ENCODE results near the gene GRK5.

Gene GRK5

GRCh38 chr10:119399466-119399865 lies 192.1 kb downstream of the GRK5 start:
- H3K79me2 ChIP-seq (ENCODE audit: insufficient read depth, low read length), result no peaks in the 10 kb centered on the region
- H2AFZ ChIP-seq (ENCODE audit: low read length), result no peak overlapping the region
- H3K27me3 ChIP-seq (ENCODE audit: insufficient read depth, low read length, poor library complexity, severe bottlenecking), result no peaks in the 10 kb centered on the region
- no peak for TF ChIP-seq CTCF (conservative IDR thresholded peaks at IDR 0.05; ENCODE audit: low read length)
- peaks cover 27% of the 10 kb centered on the region for H3K4me1 ChIP-seq (ENCODE audit: insufficient read depth, low read length, poor library complexity, severe bottlenecking)
- H3K36me3 ChIP-seq (ENCODE audit: insufficient read depth, low read length), result peaks cover 14% of the 10 kb centered on the region; the same call in 1 of the 2 replicates
- H3F3A ChIP-seq (ENCODE audit: low read depth), result no peaks in the 10 kb centered on the region
- no peaks in the 10 kb centered on the region for H3K9me2 ChIP-seq (replicated peaks; ENCODE audit: low read depth, low read length)
- no peaks in the 10 kb centered on the region for H4K20me1 ChIP-seq (ENCODE audit: insufficient read depth, low read length, poor library complexity, severe bottlenecking)
- no peak overlapping the region for H3K4me2 ChIP-seq (ENCODE audit: low read depth, low read length, poor library complexity, severe bottlenecking)
- H3K9ac ChIP-seq (ENCODE audit: low read depth, low read length, poor library complexity, severe bottlenecking), result no peak overlapping the region
- no peak overlapping the region for H3K4me3 ChIP-seq (ENCODE audit: low read length, poor library complexity, severe bottlenecking)
- H3K9me3 ChIP-seq (ENCODE audit: insufficient read depth, low read depth, low read length), result no peaks in the 10 kb centered on the region

- no peaks in the 10 kb centered on the region for H3F3A ChIP-seq (ENCODE audit: low read depth)
- H3K4me3 ChIP-seq (ENCODE audit: low read length, poor library complexity, severe bottlenecking), result no peak overlapping the region
- peaks cover 6% of the 10 kb centered on the region for H3K4me1 ChIP-seq (ENCODE audit: insufficient read depth, low read length, poor library complexity, severe bottlenecking)
- no peaks in the 10 kb centered on the region for H3K79me2 ChIP-seq (ENCODE audit: insufficient read depth, low read length)
- no peaks in the 10 kb centered on the region for H4K20me1 ChIP-seq (ENCODE audit: insufficient read depth, low read length, poor library complexity, severe bottlenecking)
- no peaks in the 10 kb centered on the region for H3K9me3 ChIP-seq (ENCODE audit: insufficient read depth, low read depth, low read length)
- TF ChIP-seq EZH2phosphoT487 (IDR thresholded peaks at IDR 0.05; ENCODE audit: borderline replicate concordance) (no peak), CTCF (conservative IDR thresholded peaks at IDR 0.05; ENCODE audit: low read length) (no peak)
- peaks cover 14% of the 10 kb centered on the region; the same call in 1 of the 2 replicates for H3K36me3 ChIP-seq (ENCODE audit: insufficient read depth, low read length)
- H3K9ac ChIP-seq (ENCODE audit: low read depth, low read length, poor library complexity, severe bottlenecking), result no peak overlapping the region
- no peak overlapping the region for H3K4me2 ChIP-seq (ENCODE audit: low read depth, low read length, poor library complexity, severe bottlenecking)
- H2AFZ ChIP-seq (ENCODE audit: low read length), result no peak overlapping the region
- no peaks in the 10 kb centered on the region for H3K9me2 ChIP-seq (replicated peaks; ENCODE audit: low read depth, low read length)
- H3K27me3 ChIP-seq (ENCODE audit: insufficient read depth, low read length, poor library complexity, severe bottlenecking), result no peaks in the 10 kb centered on the region
Observed at GRCh38 chr10:119401671-119402395, 194.5 kb downstream of the GRK5 start.

- H3K4me2 ChIP-seq (ENCODE audit: low read depth, low read length, poor library complexity, severe bottlenecking), result no peak overlapping the region
- H3K9ac ChIP-seq (ENCODE audit: low read depth, low read length, poor library complexity, severe bottlenecking), result no peak overlapping the region
- no peaks in the 10 kb centered on the region for H3K9me3 ChIP-seq (ENCODE audit: insufficient read depth, low read depth, low read length)
- H3K79me2 ChIP-seq (ENCODE audit: insufficient read depth, low read length), result no peaks in the 10 kb centered on the region
- no peaks in the 10 kb centered on the region for H4K20me1 ChIP-seq (ENCODE audit: insufficient read depth, low read length, poor library complexity, severe bottlenecking)
- no peak for TF ChIP-seq EZH2phosphoT487 (IDR thresholded peaks at IDR 0.05; ENCODE audit: borderline replicate concordance)
- TF ChIP-seq CTCF (conservative IDR thresholded peaks at IDR 0.05; ENCODE audit: low read length), result no peak
- H3K4me3 ChIP-seq (ENCODE audit: low read length, poor library complexity, severe bottlenecking), result no peak overlapping the region
- H3K9me2 ChIP-seq (replicated peaks; ENCODE audit: low read depth, low read length), result no peaks in the 10 kb centered on the region
- no peaks in the 10 kb centered on the region for H3F3A ChIP-seq (ENCODE audit: low read depth)
- no peak overlapping the region for H2AFZ ChIP-seq (ENCODE audit: low read length)
- H3K27me3 ChIP-seq (ENCODE audit: insufficient read depth, low read length, poor library complexity, severe bottlenecking), result no peaks in the 10 kb centered on the region
- peaks cover 6% of the 10 kb centered on the region for H3K4me1 ChIP-seq (ENCODE audit: insufficient read depth, low read length, poor library complexity, severe bottlenecking)
- peaks cover 7% of the 10 kb centered on the region; the same call in 1 of the 2 replicates for H3K36me3 ChIP-seq (ENCODE audit: insufficient read depth, low read length)
Observed at GRCh38 chr10:119403921-119404320, 196.6 kb downstream of the GRK5 start.

Measured in Loucy (cell line).